Right lobe of liver (tissue), 6 donors: Measurements from ENCODE around the gene TDRD12. TPM values are rescaled to one million over a fixed set of nuclear protein-coding genes. Genes with fewer than 3 reads are reported as not detected.
A peak's percentile ranks its signal among the peaks of the same experiment; 100 is the strongest.

Experiments
- ATAC-seq, 4 donors: fragments of 200-7000 bp; cut with Tn5 transposase; one replicate each; pipeline ENCODE4 v1.9.1; 2020; ENCODE audit warnings: mild to moderate bottlenecking in 4 of 4, moderate library complexity in 4 of 4
- DNase-seq, 3 donors: peaks; one replicate each; pipeline ENCODE4 v3.0.0-alpha.2; 2020
- H3K27ac ChIP-seq, 3 donors: fragments of 200-600 bp; one replicate each; pipeline ENCODE4 v1.8.0; 2022
- H3K27me3 ChIP-seq, 2 donors: fragments of 200-600 bp; one replicate each; pipeline ENCODE4 v1.8.0; 2022
- H3K36me3 ChIP-seq, 4 donors: fragments of 200-600 bp; sonication (generic) in 1 of 4; one replicate each; pipeline versions ENCODE4 v1.5.1 to v1.8.0; 2017 to 2022; ENCODE audit warnings: control low read depth in 1 of 4
- H3K4me1 ChIP-seq, 4 donors: fragments of 200-600 bp; sonication (generic) in 1 of 4; one replicate each; pipeline versions ENCODE4 v1.5.1 to v1.8.0; 2017 to 2022; ENCODE audit warnings: control low read depth in 1 of 4
- H3K4me3 ChIP-seq, 3 donors: fragments of 200-600 bp; one replicate each; pipeline ENCODE4 v1.8.0; 2022
- H3K9me3 ChIP-seq, 4 donors: fragments of 200-600 bp; sonication (generic) in 1 of 4; one replicate each; pipeline versions ENCODE4 v1.5.1 to v1.8.0; 2017 to 2022; ENCODE audit warnings: control low read depth in 1 of 4
- CTCF ChIP-seq, 4 donors: fragments of 200-600 bp in 3 of 4; fragments of 450-650 bp in 1 of 4; IDR thresholded peaks; one replicate each; pipeline versions ENCODE4 v1.5.1 to v1.8.0; 2016 to 2022; ENCODE audit warnings: antibody characterized with exemption in 4 of 4, mild to moderate bottlenecking in 2 of 4
- POLR2A ChIP-seq: fragments of 450-650 bp; IDR thresholded peaks from one replicate; pipeline ENCODE4 v1.6.1; 2017; ENCODE audit warnings: antibody characterized with exemption, mild to moderate bottlenecking
- WGBS: methylation state at CpG from one replicate; pipeline ENCODE4 v1.1.6; 2018; ENCODE audit warnings: low coverage, low lambda C conversion rate; ENCODE audit not compliant: insufficient coverage; ENCODE audit errors: missing lambda C conversion rate; 5-methylcytosine and 5-hydroxymethylcytosine counted together
- intact Hi-C, 2 donors: fragments of 100-400 bp; cut with DNase I; formaldehyde crosslinking; loops; one replicate each; pipeline versions ENCODE4 v1.11.2 to v1.14.1; 2022
- total RNA-seq, 6 experiments: library from RNA; depleted of rRNA in 2 of 6; stranded (reverse); fragments of >200 nt in 2 of 6; fragmentation: NEBNext Ultra II Directional in 3 of 6; extraction: Animal tissue kit (Norgen Biotek cat#: 25700) in 3 of 6; gene quantifications; one replicate each; pipeline versions ENCODE4 v1.1.0 to v1.2.4, GENCODE V29; 2016 to 2023
- donor health status: DM: no; HTN: yes; CAD: no.
- donor health status: DM: no; HTN: no; CAD: no.
- donor health status: DM: no; HTN: no; CAD: no.
- donor health status: DM: no; HTN: yes; CAD: no.
- donor health status: DM: no; HTN: yes; CAD: no.

Gene TDRD12
- total RNA-seq, 6 experiments from 2014 or later = 0.17 TPM; not detected in 5

- DNase-seq = no peak
- no peaks in the 10 kb centered on the region for H3K9me3 ChIP-seq
- H3K36me3 ChIP-seq = peaks cover 0 to 8% (median 4%) of the 10 kb centered on the region in 4 donors
- H3K27ac ChIP-seq = no peak overlapping the region
- intact Hi-C loops = no loop called here
- whole genome bisulfite sequencing = 51% methylated on average over 4 of the region's 5 CpGs
- H3K4me1 ChIP-seq = no peaks in the 10 kb centered on the region
- H3K27me3 ChIP-seq = no peaks in the 10 kb centered on the region
- ATAC-seq = peak in 1 of 4 donors; percentile 26
- TF ChIP-seq CTCF (IDR thresholded peaks at IDR 0.05) (no peak), POLR2A (no peak)
- no peak overlapping the region for H3K4me3 ChIP-seq
Observed at GRCh38 chr19:32717496-32717895, 2.1 kb upstream of the TDRD12 start.

- no peaks in the 10 kb centered on the region for H3K27me3 ChIP-seq
- no peaks in the 10 kb centered on the region for H3K4me1 ChIP-seq
- DNase-seq (no peak), ATAC-seq (no peak)
- peaks cover 0 to 5% (median 2%) of the 10 kb centered on the region in 4 donors for H3K36me3 ChIP-seq
- no peak overlapping the region for H3K27ac ChIP-seq
- intact Hi-C loops = no loop called here
- WGBS = 91% methylated on average over 7 of the region's 7 CpGs
- no peak overlapping the region for H3K4me3 ChIP-seq
- H3K9me3 ChIP-seq = no peaks in the 10 kb centered on the region
- TF ChIP-seq POLR2A (no peak), CTCF (IDR thresholded peaks at IDR 0.05) (no peak)
Observed at GRCh38 chr19:32718286-32718685, 1.3 kb upstream of the TDRD12 start.

- peak in 1 of 4 donors; percentile 18 for ATAC-seq
- no peak for TF ChIP-seq POLR2A
Observed at GRCh38 chr19:32720216-32720935, 809 bp downstream of the TDRD12 start.

GRCh38 chr19:32720936-32721250 is 1.3 kb downstream of the TDRD12 start:
- intact Hi-C loops = no loop called here
- 71% methylated on average over 1 of the region's 22 CpGs for WGBS
- H3K9me3 ChIP-seq = no peaks in the 10 kb centered on the region

More at GRCh38 chr19:32720216-32720935, 809 bp downstream of the TDRD12 start:
- Histone ChIP-seq H3K4me1 (no peaks in the 10 kb centered on the region), H3K27ac (no peak overlapping the region), H3K4me3 (no peak overlapping the region), H3K36me3 (no peaks in the 10 kb centered on the region), H3K9me3 (no peaks in the 10 kb centered on the region), H3K27me3 (no peaks in the 10 kb centered on the region)
- WGBS = 93% methylated on average over 12 of the region's 22 CpGs
- DNase-seq = no peak
- intact Hi-C loops = no loop called here

More at GRCh38 chr19:32720936-32721250, 1.3 kb downstream of the TDRD12 start:
- H3K4me3 ChIP-seq = no peak overlapping the region
- H3K36me3 ChIP-seq = no peaks in the 10 kb centered on the region
- no peak overlapping the region for H3K27ac ChIP-seq
- ATAC-seq (peak in 1 of 4 donors; percentile 35), DNase-seq (no peak)
- H3K27me3 ChIP-seq = no peaks in the 10 kb centered on the region
- H3K4me1 ChIP-seq = no peaks in the 10 kb centered on the region
- TF ChIP-seq POLR2A = no peak
- no peak for TF ChIP-seq CTCF (IDR thresholded peaks at IDR 0.05)
